Measurements from ENCODE around the gene CDADC1.

GRCh38 chr13:49311816-49312215, 64.1 kb downstream of the CDADC1 start:
- TF ChIP-seq CTCF (conservative IDR thresholded peaks at IDR 0.05; ENCODE audit: low read depth in 2 of 2), result no peak
- TF ChIP-seq EZH2 (IDR thresholded peaks at IDR 0.05; ENCODE audit: low read depth, unreplicated experiment), result no peak
- no peak for TF ChIP-seq EZH2phosphoT487 (IDR thresholded peaks at IDR 0.05; ENCODE audit: unreplicated experiment)
- no peak for TF ChIP-seq REST (IDR thresholded peaks at IDR 0.05; ENCODE audit: unreplicated experiment)
- TF ChIP-seq POLR2AphosphoS5 (IDR thresholded peaks at IDR 0.05; ENCODE audit: low read depth), result no peak
